ENCODE results near the gene MS4A7. TPM values are rescaled to one million over a fixed set of nuclear protein-coding genes. Genes with fewer than 3 reads are reported as not detected.

Gene MS4A7
- total RNA-seq, result not detected in 2 replicates

GRCh38 chr11:60378354-60378753 is at the start of gene MS4A7:
Gene MS4A7 (plus strand): TSS chr11:60378532. CDS start chr11:60383142, 4,610 bp downstream.

GRCh38 chr11:60396382-60396781 is 18.1 kb downstream of the MS4A7 start, which contains the start of gene MS4A14:
Gene MS4A14 (plus strand): TSS chr11:60396459. CDS start chr11:60396579, 120 bp downstream.

GRCh38 chr11:60429272-60429671 is 50.9 kb downstream of the MS4A7 start, which contains the start of gene MS4A5:
Gene MS4A5 (plus strand): TSS chr11:60429572. CDS start chr11:60429675, 103 bp downstream.

Other genes with a start within 250 kb of the MS4A7 start
- gene MS4A6A, start 195.4 kb upstream of the MS4A7 start, total RNA-seq, result not detected in 2 replicates
- not detected in 2 replicates for gene MS4A4E, start 135.4 kb upstream of the MS4A7 start, total RNA-seq
- not detected in 2 replicates for gene MS4A4A, start 97.9 kb upstream of the MS4A7 start, total RNA-seq
- not detected in 2 replicates for gene MS4A6E, start 51.3 kb upstream of the MS4A7 start, total RNA-seq
- not detected in 2 replicates for gene MS4A14, start 17.9 kb downstream of the MS4A7 start, total RNA-seq
- gene MS4A5, start 51.0 kb downstream of the MS4A7 start, total RNA-seq, result not detected in 2 replicates
- gene MS4A1, start 77.3 kb downstream of the MS4A7 start, total RNA-seq, result not detected in 2 replicates
- gene MS4A12, start 114.2 kb downstream of the MS4A7 start, total RNA-seq, result not detected in 2 replicates
- gene MS4A13, start 136.9 kb downstream of the MS4A7 start, total RNA-seq, result not detected in 2 replicates

Measured in hair follicular keratinocyte (primary cell).